Stimulated activated CD4-positive, alpha-beta T cell treated with anti-CD3 and anti-CD28 coated beads, Interleukin-1b, Interleukin-23, amount 100 ng/mL, for 1 hour (primary cell): ENCODE data around the gene PI4K2A.
A peak's percentile ranks its signal among the peaks of the same experiment; 100 is the strongest.
"Not testable (repeated sequence)": the region's sequence is repeated elsewhere in the genome, so short reads cannot be mapped to it uniquely, and the experiment has no call there.

Experiments
- DNase-seq, 2 donors: peaks; one replicate each; pipeline ENCODE4 v3.0.0-alpha.2; 2020; ENCODE audit warnings: low read depth in 2 of 2

PI4K2A gene

DNA sequence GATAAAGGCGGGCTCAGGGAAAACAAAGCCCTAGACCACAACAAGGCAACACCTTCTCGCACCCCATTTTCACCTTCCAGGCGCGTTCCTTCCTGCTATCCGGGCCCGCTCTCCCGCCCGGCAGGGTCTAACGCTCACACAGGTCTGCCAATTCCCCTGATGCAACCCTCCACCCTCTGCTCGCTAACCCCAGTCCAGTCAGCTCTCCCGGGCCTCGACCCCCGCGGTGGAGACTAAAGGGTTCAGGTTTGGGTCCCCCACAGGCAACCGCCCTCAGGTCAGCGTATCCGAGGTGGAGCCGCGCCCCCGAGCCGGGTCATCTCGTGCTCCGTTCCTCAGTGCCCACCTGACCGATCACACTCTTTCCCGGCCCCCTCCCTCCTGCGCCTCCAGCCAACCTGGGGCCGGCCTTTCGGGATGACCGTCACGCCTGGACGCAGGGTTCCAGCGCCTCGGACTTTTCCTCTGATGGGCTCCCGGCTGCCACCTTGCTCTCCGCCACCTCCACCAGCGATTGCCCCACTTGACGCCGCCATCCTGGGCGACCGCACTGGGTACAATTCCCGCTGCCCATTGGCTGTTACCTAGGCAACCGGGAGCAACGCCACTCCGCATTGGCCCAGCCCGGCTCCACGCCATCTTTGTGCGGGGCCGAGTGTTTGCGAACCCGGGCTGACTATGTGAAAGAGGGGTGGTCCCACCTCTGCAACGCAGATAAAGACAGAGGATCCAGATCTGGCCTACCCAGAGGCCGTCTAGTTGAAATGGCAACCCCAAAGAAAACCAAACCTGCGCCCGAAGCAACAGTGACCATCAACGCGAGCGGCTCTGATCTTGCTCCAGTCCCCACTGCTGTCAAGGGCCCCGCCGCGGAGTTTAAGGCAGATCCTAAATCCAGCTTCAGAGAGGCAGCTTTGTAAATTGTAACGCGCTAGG, 7.3 kb upstream of the PI4K2A start, which contains the start of gene MORN4:
Gene MORN4 (minus strand): TSS at position 552 of the 936 bp plus-strand sequence. CDS start 13,847 bp downstream, outside the sequence.
- peak; percentile 75 to 83 for DNase-seq

DNA sequence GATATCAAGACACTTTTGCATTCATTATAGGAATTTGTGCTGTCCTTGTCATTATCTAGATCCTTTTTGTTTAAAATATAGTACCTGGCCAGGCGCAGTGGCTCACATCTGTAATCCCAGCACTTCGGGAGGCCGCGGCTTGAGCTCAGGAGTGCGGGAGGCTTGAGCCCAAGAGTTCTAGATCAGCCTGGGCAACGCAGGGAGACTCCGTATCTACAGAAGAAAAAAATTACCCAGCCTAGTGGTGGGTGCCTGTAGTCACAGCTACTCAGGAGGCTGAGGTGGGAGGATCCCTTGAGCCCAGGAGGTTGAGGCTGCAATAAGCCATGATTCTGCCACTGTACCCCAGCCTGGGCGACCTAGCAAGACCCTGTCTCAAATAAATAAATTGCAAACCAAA, 6.5 kb upstream of the PI4K2A start:
- no peak for DNase-seq

DNA sequence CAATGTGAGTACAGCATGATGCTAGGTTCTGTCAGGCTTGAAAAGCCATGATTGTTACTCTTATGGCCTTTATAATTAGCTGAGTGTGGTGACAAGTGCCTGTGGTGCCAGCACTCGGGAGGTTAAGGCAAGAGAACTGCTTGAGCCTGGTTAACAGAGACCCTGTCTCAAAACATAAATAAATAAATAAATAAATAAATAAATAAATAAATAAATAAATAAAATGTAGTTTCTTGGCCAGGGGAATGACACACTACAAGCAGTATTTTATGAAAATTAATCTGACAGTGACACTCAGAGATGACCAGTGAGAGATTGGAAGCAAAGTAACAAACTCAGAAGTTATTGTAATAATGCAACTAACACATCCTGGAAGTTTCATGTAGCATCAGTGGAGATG, 4.9 kb upstream of the PI4K2A start:
- DNase-seq = no peak

DNA sequence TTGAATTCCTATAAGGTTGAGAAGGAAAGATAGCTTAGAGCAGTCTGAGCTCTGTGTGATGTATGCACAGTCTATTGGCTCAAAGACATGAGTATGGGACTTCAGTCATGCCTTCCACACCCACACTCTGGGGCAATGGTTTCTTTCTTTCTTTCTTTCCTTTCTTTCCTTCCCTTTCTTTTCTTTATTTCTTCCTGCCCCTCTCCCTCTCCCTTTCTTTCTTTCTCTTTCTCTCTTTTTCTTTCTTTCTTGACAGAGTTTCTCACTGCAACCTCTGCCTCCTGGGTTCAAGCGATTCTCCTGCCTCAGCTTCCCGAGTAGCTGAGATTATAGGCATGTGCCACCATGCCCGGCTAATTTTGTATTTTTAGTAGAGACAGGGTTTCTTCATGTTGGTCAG, 1.4 kb upstream of the PI4K2A start:
- not testable (repeated sequence) for DNase-seq

DNA sequence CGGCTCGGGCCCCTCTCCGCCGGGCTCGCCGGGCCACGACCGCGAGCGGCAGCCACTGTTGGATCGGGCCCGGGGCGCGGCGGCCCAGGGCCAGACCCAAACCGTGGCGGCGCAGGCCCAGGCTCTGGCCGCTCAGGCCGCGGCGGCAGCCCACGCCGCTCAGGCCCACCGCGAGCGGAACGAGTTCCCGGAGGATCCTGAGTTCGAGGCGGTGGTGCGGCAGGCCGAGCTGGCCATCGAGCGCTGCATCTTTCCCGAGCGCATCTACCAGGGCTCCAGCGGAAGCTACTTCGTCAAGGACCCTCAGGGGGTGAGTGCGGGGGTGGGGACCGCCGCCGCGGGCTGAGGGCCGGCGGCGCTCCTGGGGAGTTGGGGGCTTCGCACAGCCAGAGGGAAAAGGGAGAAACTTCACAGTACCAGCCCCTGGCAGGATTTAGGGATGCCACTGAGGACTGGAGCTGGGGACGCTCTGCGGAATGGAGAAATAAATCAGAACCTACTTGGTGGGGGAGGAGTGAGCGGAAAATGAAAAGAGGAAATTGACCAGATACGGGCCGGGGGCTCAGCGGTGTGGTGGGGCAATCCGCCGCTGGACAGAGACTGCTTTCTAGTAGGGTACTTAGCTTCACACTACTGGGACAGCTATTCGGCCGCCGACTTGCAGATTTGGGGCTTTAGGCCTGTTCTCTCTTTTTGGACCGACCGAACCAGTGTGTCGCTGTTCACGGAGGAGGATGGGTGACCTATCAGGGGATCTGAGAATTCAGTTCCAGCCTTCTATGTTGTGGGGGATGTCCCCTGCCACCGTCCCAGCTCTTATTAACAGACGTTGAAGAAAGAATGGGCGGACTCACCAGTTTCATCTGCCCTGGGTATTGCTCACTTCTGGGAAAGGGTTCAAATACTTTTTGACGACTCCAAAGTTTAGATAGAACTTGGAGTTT, 669 bp downstream of the PI4K2A start:
- no peak for DNase-seq

DNA sequence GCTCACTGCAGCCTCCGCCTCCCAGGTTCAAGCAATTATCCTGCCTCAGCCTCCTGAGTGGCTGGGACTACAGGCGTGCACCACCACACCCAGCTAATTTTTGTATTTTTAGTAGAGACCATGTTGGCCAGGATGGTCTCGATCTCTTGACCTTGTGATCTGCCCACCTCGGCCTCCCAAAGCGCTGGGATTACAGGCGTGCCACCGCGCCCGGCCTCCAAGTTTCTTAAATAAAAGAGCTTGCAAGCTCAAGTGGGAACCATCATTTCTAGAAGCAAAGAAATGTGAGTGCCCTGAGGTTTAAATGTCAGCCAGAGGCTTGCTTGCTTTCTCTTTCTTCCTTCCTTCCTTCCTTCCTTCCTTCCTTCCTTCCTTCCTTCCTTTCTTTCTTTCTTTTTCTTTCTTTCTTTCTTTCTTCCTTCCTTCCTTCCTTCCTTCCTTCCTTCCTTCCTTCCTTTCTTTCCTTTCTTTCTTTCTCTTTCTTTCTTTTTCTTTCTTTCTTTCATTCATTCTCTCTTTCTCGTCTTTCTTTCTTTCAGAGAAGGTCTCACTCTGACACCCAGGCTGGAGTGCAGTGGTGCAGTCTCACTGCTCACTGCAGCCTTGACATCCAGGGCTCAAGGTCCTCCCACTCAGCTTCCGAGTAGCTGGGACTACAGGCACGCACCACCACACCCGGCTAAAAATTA, 2.1 kb downstream of the PI4K2A start:
- DNase-seq = not testable (repeated sequence)

DNA sequence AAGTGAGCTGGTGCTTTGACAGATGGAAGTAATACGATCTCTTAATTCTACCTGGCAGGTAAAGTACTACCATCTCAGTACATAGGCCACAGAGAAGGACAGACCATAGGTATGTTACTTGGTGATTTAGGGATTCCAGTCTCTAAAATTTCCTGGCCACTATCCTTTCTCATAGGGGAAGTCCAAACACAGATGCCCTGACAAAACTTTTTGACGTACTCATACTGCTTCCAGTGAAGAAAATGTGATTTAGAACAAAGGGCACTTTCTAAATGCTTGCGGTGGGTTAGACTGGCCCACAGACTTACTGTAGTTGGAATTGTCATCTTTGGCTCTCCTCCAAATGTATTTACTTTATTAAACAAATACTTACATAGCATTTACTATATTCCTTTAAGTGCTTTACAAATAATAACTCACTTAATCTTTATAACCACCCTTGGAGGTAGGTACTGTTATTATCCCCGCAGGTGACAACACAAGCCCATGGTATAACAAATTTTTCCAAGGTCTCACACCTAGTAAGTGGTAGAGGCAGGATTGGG, 3.0 kb downstream of the PI4K2A start:
- no peak for DNase-seq

DNA sequence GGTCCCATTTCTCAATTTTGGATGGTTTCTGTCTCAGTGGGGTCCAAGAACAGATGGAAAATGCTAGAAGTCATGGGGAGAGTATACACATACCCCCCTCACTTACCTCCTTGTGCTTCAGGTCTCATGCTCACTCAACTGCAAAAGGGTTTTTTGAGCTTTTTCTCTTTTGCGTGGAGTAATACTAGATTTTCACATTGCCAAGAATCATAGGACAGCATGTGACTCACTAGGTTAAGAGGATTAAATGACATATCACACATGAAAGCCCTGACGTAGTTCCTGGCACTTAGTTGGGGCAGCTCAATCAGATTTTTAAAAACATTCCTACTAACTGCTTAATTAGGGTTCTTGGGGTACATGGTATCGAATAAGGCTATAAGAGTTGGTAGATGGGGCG, 4.5 kb downstream of the PI4K2A start:
- no peak for DNase-seq

DNA sequence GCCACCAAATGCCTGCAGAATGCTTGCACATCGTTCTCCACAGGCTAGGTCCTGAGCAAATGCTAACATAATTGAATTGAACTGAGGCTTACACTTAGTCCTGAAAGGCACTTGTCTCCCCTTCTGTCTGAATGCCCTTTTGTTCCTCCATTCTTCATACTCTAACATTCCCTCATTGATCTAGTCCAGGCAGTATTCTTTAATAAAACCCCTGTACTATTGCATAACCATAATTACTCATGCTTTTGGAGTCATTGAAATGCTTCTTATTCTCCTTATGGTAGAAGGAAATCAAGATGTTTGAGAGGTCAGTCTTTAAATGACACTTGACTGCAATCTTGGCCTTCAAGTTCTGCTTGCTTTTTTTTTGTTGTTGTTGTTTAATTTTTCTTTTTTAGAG, 7.1 kb downstream of the PI4K2A start:
- no peak for DNase-seq

DNA sequence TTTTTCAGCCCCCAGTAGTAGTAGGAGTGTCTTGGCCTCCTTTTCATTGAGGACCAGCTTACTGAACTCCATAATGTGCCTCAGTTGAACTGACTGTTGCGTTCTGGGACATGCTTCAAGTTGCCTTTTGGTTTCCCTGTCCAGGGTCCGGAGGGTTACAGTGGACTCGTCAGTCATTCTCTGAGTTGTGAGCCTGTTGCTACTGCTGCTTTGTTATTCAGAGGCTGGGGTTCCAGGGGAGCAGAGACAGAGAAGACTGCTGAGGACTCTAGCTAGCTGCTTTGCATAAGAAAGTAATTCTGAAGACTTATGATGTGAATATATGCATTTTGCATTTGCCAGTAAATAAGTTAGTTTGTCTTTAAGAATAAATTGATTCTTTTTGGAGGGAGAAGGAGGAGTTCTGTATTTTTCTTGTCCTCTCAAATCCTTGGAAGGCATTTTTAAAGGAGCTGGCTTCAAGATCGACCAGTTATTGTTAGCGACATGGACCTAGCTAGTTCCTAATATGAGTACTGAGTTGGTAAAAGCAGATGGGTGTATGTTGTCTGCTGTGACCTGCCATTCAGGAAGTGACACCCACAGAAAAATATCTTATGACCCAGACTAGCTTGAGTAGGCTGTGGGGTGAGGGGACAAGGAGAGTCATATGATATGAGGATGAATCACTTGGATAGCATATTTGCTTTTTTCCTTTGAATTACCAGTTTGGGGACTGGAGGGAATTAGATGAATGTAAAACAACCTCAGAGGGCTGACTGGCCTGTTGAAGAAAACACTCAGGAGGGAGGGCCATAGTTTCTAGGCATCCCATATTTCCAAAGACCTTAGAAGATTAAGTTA, 8.3 kb downstream of the PI4K2A start:
- DNase-seq = no peak

DNA sequence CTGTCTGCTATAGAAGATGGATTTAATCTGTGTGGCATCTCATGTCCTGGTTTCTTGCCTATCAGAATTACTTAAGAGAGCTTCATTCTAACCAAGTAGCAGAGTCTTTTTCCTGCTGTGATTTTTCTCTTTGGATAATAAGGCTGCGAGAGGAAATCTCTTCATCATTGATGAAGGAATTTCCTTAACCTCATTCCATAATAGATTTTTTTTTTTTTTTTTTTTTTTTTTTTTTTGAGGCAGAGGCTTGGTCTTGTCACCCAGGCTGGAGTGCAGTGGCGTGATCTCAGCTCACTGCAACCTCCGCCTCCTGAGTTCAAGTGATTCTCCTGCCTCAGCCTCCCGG, 8.9 kb downstream of the PI4K2A start:
- DNase-seq = not testable (repeated sequence)

DNA sequence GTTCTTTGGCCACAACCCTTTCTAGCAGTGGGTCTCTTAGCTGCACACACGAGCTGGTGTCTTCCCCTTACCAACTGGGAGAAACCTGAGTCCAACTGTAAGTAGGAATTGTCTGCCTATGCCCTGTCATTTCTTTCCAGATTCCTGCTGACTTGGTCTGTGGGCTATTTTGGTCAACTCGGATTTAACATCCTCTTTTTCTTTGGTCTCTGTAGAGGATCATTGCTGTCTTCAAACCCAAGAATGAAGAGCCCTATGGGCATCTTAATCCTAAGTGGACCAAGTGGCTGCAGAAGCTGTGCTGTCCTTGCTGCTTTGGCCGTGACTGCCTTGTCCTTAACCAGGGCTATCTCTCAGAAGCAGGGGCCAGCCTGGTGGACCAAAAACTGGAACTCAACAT, 10.3 kb downstream of the PI4K2A start:
- no peak for DNase-seq

DNA sequence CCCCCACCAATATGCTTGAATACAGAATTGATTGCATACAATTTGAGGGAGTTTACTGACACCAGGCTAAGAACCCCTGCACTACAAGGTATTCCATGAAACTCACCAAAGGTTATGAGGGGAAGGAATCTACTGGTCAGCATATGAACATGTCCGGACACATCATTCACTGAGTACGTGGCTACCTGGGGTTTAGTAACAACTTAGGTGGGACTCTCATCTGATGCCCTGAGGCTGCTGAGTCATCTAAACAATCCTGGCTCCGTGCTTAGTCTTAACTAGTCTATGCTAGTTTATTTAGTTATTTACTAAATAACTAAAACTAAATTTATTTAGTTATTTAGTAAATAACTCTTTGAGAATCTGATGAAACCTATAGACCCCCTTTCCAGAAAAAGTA, 11.3 kb downstream of the PI4K2A start:
- DNase-seq = no peak

DNA sequence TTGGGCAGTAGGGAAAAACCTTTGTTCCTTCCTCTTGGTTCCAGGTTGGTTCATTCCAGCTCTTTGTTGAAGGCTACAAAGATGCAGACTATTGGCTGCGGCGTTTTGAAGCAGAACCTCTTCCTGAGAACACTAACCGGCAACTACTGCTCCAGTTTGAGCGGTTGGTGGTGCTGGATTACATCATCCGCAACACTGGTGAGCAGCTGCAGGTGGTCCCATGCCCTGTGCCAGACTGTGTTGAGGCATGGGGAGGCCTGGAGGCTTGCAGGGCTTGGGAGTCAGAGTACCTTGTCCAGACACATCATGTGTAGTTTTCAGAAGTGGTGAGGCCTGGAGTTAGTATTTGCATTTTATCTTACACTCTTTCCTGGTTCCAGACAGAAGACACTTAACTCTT, 16.3 kb downstream of the PI4K2A start:
- no peak for DNase-seq

DNA sequence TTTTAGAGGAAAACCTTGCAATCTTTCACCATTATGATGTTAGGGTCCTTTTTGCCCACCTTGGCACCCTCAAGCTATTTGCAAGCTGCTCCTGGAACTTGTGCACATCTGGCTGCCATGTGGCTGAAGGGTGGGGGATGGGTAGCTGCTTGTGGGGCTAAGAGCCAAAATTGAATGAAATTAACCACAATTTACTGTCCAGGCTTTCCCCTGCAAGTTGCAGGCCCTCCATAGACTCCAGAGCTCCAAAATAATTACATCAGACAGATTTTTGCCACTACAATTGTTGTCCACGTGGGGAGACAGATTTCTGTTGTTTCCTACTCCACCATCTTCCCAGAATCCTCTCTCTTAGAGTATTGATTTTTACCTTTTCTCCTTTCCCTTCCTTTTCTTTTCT, 19.1 kb downstream of the PI4K2A start:
- DNase-seq = no peak

DNA sequence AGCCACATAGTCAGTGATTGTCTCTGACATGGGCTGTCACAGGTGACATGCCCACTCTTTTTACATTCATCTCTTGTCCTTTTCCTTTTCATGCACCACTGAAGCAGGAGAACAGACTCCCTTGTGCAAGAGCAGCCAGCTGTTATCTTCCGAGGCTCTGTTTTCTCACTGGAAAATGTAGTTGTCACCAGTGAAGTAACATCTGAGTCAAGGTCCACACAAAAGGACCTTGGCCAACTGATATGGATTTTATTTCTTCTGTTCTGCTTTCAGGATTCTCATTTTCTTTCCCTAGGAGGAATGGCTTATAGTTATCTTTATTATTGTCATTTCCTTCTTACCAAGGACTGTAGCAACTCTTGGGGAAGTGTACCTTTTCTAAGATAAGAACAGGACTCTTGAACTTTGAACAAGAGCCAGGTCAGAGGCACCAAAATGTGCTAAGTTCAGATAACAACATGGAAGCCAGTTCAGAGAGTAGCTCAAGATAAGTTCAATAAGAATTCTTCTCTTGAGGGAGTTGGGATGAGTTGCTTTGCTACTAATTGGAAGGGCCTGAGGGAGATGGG, 23.9 kb downstream of the PI4K2A start:
- DNase-seq = no peak

DNA sequence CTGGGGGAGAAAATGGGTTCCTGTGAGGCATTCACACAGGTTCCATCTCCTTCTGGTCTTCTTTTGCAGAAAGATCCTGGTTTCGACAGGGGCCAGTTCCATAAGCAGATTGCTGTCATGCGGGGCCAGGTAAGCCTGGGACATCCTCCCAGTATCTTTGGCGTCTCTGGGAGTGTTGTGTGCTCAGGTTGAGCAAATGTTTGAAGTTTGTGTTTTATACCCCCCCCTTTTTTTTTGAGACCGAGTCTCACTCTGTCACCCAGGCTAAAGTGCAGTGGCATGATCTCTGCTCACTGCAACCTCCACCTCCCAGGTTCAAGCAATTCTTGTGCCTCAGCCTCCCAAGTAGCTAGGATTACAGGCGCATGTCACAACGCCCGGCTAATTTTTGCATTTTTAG, 26.5 kb downstream of the PI4K2A start:
- no peak for DNase-seq

DNA sequence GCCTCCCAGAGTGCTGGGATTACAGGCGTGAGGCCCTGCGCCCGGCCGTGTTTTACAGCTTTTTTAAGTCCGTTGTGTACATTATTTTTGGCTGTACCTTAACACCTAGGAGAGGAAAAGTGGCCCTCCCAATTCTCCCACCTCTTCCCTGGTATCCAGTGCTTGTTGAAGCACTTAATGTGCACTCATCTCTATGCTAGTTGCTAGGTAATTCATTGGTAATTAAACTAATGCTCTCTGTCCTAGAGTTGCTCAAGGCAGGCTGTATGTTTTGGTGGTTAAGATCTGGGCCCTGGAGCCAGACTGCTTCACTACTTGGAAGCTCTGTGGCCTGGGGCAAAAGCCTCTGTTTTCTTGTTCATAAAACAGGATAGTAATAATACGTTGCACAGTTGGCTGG, 27.0 kb downstream of the PI4K2A start:
- no peak for DNase-seq

DNA sequence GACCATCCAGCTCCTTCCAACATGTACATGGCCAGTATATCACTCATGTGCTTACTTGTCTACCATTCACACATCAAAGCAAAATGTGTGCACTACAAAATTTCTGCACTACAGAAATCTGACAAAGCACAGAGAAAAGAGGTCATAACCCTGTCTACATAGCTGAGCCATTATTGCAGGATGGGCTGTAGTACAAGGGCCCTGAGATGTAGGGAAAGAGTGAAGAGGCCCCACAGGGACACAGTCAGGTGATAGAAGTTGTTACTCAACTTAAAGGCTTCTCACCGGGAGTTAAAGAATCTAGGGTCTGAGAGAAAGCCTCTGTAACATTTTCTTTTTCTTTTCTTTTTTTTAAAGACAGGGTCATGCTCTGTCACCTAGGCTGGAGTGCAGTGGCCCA, 29.1 kb downstream of the PI4K2A start:
- DNase-seq = no peak

DNA sequence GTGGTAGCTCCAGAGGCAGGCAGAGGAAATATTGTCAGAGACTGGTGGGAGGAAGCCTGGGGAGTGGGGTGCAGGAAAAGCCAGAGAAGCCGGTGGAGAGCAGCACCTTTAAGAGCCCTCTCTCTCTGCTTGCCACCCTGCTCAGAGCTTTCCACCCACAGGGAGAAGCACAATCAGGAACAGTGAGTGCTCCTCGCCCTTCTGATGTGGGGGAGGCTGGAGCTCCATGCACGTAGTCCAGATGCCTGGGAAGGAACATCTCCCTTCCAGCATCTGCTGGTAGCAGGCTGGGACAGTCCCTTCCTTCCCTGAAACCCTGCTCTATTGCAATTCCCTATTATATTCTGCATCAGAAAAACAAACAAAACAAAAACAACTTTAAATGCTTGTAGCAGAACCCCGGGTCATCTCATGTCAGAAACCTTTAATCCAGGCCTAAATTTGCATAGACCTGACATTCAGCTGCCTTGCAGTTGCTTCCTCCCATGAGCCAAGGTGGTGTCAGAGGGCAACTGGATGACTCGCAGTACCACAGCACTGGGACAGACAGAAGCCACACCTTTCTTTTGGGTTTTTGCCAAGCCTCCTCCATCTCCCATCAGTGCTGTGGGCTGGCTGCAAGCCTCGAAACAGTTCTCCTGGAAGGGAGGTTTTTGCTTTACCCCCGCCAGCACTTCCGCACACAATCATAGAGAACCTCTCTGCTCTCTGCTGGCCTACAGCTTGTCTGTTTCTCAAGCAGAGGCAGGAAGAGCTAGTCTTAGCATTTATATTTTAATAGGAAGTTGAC, 33.5 kb downstream of the PI4K2A start:
- no peak for DNase-seq
